SJCRH30 (cell line): ENCODE measurements around the gene SH3BGR. TPM values are rescaled to one million over a fixed set of nuclear protein-coding genes. Genes with fewer than 3 reads are reported as not detected.

Experiments used
- DNase-seq, 2 experiments: peaks; one replicate each; pipeline ENCODE4 v3.0.0-alpha.2; 2015 to 2020
- H3K27ac ChIP-seq: fragments of 250-450 bp; sonication (Bioruptor Pico); 2 replicates; pipeline ENCODE4 v1.5.1; 2020; ENCODE audit warnings: mild to moderate bottlenecking, moderate library complexity
- H3K27me3 ChIP-seq: fragments of 250-450 bp; sonication (Bioruptor Pico); 2 replicates; pipeline ENCODE4 v1.5.1; 2020; ENCODE audit warnings: mild to moderate bottlenecking, moderate library complexity
- H3K36me3 ChIP-seq: fragments of 250-450 bp; sonication (Bioruptor Pico); 2 replicates; pipeline ENCODE4 v1.5.1; 2020; ENCODE audit warnings: mild to moderate bottlenecking, moderate library complexity
- H3K4me1 ChIP-seq: fragments of 250-450 bp; sonication (Bioruptor Pico); 2 replicates; pipeline ENCODE4 v1.5.1; 2020; ENCODE audit warnings: mild to moderate bottlenecking, moderate library complexity
- H3K4me3 ChIP-seq: fragments of 250-450 bp; sonication (Bioruptor Pico); 2 replicates; pipeline ENCODE4 v1.5.1; 2020; ENCODE audit warnings: mild to moderate bottlenecking, moderate library complexity
- H3K9me3 ChIP-seq: fragments of 250-450 bp; sonication (Bioruptor Pico); replicated peaks from 2 replicates; pipeline ENCODE4 v1.5.1; 2020; ENCODE audit warnings: mild to moderate bottlenecking, moderate library complexity
- total RNA-seq: library from RNA; depleted of rRNA; stranded (reverse); fragments of >200 nt; shearing (Covaris generic); gene quantifications from 2 replicates; pipeline ENCODE4 v1.2.3, GENCODE V29; 2014

SH3BGR gene
- total RNA-seq, 1 experiment from 2014 or later = 9.6 TPM

GRCh38 chr21:39515684-39516472 is 64.1 kb downstream of the SH3BGR start:
- H3K4me3 ChIP-seq = no peak overlapping the region
- DNase-seq = no peak
- H3K9me3 ChIP-seq = no peaks in the 10 kb centered on the region
- no peaks in the 10 kb centered on the region for H3K36me3 ChIP-seq
- no peaks in the 10 kb centered on the region; the same call in 1 of the 2 replicates for H3K4me1 ChIP-seq
- no peak overlapping the region for H3K27ac ChIP-seq
- H3K27me3 ChIP-seq = no peaks in the 10 kb centered on the region

GRCh38 chr21:39518055-39518846 is 66.5 kb downstream of the SH3BGR start:
- no peaks in the 10 kb centered on the region for H3K9me3 ChIP-seq
- DNase-seq = peak; percentile 77 to 86
- H3K4me1 ChIP-seq = no peaks in the 10 kb centered on the region; the same call in 1 of the 2 replicates
- no peaks in the 10 kb centered on the region for H3K27me3 ChIP-seq
- H3K4me3 ChIP-seq = no peak overlapping the region
- H3K27ac ChIP-seq = no peak overlapping the region
- no peaks in the 10 kb centered on the region for H3K36me3 ChIP-seq

GRCh38 chr21:39518847-39519210 is 67.1 kb downstream of the SH3BGR start:
- H3K27me3 ChIP-seq = no peaks in the 10 kb centered on the region
- no peaks in the 10 kb centered on the region for H3K36me3 ChIP-seq
- no peaks in the 10 kb centered on the region for H3K9me3 ChIP-seq
- no peaks in the 10 kb centered on the region; the same call in 1 of the 2 replicates for H3K4me1 ChIP-seq
- no peak for DNase-seq
- no peak overlapping the region for H3K27ac ChIP-seq
- H3K4me3 ChIP-seq = no peak overlapping the region

- DNase-seq = no peak
- H3K27ac ChIP-seq = no peak overlapping the region
- H3K4me3 ChIP-seq = no peak overlapping the region
- no peaks in the 10 kb centered on the region for H3K27me3 ChIP-seq
- H3K36me3 ChIP-seq = no peaks in the 10 kb centered on the region
- H3K4me1 ChIP-seq = no peaks in the 10 kb centered on the region; the same call in 1 of the 2 replicates
- H3K9me3 ChIP-seq = no peaks in the 10 kb centered on the region
Observed at GRCh38 chr21:39519835-39520234, 68.1 kb downstream of the SH3BGR start.

- Histone ChIP-seq H3K27me3 (no peaks in the 10 kb centered on the region), H3K9me3 (no peaks in the 10 kb centered on the region), H3K4me3 (no peak overlapping the region), H3K36me3 (no peaks in the 10 kb centered on the region), H3K27ac (no peak overlapping the region), H3K4me1 (peaks cover 6% of the 10 kb centered on the region)
- DNase-seq = no peak
Observed at GRCh38 chr21:39523399-39523798, 71.6 kb downstream of the SH3BGR start.

GRCh38 chr21:39523915-39524314 is 72.1 kb downstream of the SH3BGR start:
- H3K4me1 ChIP-seq = peaks cover 6% of the 10 kb centered on the region; the same call in 1 of the 2 replicates
- no peak overlapping the region for H3K4me3 ChIP-seq
- H3K27ac ChIP-seq = no peak overlapping the region
- no peak for DNase-seq
- H3K9me3 ChIP-seq = no peaks in the 10 kb centered on the region
- H3K27me3 ChIP-seq = no peaks in the 10 kb centered on the region
- no peaks in the 10 kb centered on the region for H3K36me3 ChIP-seq

GRCh38 chr21:39525129-39525528 is 73.4 kb downstream of the SH3BGR start:
- H3K36me3 ChIP-seq = no peaks in the 10 kb centered on the region
- no peak overlapping the region for H3K27ac ChIP-seq
- H3K4me1 ChIP-seq = peaks cover 6% of the 10 kb centered on the region; the same call in 1 of the 2 replicates
- no peak for DNase-seq
- no peak overlapping the region for H3K4me3 ChIP-seq
- H3K27me3 ChIP-seq = no peaks in the 10 kb centered on the region
- no peaks in the 10 kb centered on the region for H3K9me3 ChIP-seq

- H3K4me1 ChIP-seq = peaks cover 6% of the 10 kb centered on the region; the same call in 1 of the 2 replicates
- no peak overlapping the region for H3K4me3 ChIP-seq
- H3K27ac ChIP-seq = no peak overlapping the region
- no peak for DNase-seq
- no peaks in the 10 kb centered on the region for H3K36me3 ChIP-seq
- H3K9me3 ChIP-seq = no peaks in the 10 kb centered on the region
- no peaks in the 10 kb centered on the region for H3K27me3 ChIP-seq
Observed at GRCh38 chr21:39525601-39526000, 73.8 kb downstream of the SH3BGR start.

GRCh38 chr21:39527067-39527595 is 75.4 kb downstream of the SH3BGR start:
- peak; percentile 12 to 45 for DNase-seq
- peaks cover 6% of the 10 kb centered on the region; the same call in 1 of the 2 replicates for H3K4me1 ChIP-seq
- no peak overlapping the region for H3K4me3 ChIP-seq
- H3K36me3 ChIP-seq = no peaks in the 10 kb centered on the region
- 0 out of 2 replicates have a peak overlapping the region, but pooled peaks have one; percentile 15 for H3K27ac ChIP-seq
- H3K27me3 ChIP-seq = no peaks in the 10 kb centered on the region
- H3K9me3 ChIP-seq = no peaks in the 10 kb centered on the region

GRCh38 chr21:39527664-39528381 is 76.1 kb downstream of the SH3BGR start:
- no peaks in the 10 kb centered on the region for H3K36me3 ChIP-seq
- H3K9me3 ChIP-seq = no peaks in the 10 kb centered on the region
- no peak overlapping the region for H3K27ac ChIP-seq
- no peaks in the 10 kb centered on the region for H3K27me3 ChIP-seq
- DNase-seq = peak in 1 of 2 experiments; percentile 11
- no peak overlapping the region for H3K4me3 ChIP-seq
- peaks cover 6% of the 10 kb centered on the region; the same call in 1 of the 2 replicates for H3K4me1 ChIP-seq

- Histone ChIP-seq H3K27ac (no peak overlapping the region), H3K9me3 (no peaks in the 10 kb centered on the region), H3K27me3 (no peaks in the 10 kb centered on the region), H3K4me3 (no peak overlapping the region), H3K36me3 (no peaks in the 10 kb centered on the region), H3K4me1 (peaks cover 6% of the 10 kb centered on the region; the same call in 1 of the 2 replicates)
- DNase-seq = peak; percentile 18 to 40
Observed at GRCh38 chr21:39529026-39529425, 77.3 kb downstream of the SH3BGR start.

GRCh38 chr21:39531064-39531463 is 79.3 kb downstream of the SH3BGR start:
- Histone ChIP-seq H3K36me3 (no peaks in the 10 kb centered on the region), H3K4me3 (no peak overlapping the region), H3K9me3 (no peaks in the 10 kb centered on the region), H3K27me3 (no peaks in the 10 kb centered on the region), H3K4me1 (peaks cover 6% of the 10 kb centered on the region; the same call in 1 of the 2 replicates), H3K27ac (no peak overlapping the region)
- DNase-seq = no peak

GRCh38 chr21:39531840-39532239 is 80.1 kb downstream of the SH3BGR start:
- DNase-seq = no peak
- H3K9me3 ChIP-seq = no peaks in the 10 kb centered on the region
- H3K4me1 ChIP-seq = peaks cover 6% of the 10 kb centered on the region; the same call in 1 of the 2 replicates

More at GRCh38 chr21:39531840-39532239, 80.1 kb downstream of the SH3BGR start:
- H3K4me3 ChIP-seq = no peak overlapping the region
- no peak overlapping the region for H3K27ac ChIP-seq
- H3K27me3 ChIP-seq = no peaks in the 10 kb centered on the region
- no peaks in the 10 kb centered on the region for H3K36me3 ChIP-seq
